Measurements from ENCODE around the gene ENTPD6. TPM values are rescaled to one million over a fixed set of nuclear protein-coding genes. Genes with fewer than 3 reads are reported as not detected.

The ENTPD6 gene
- total RNA-seq, 4 donors from 2014 or later, result 34.8 to 49.2 (median 43.9) TPM

- peaks cover 0 to 18% (median 3%) of the 10 kb centered on the region in 3 donors for H3K4me1 ChIP-seq
- whole genome bisulfite sequencing, 2 donors (ENCODE audit: low coverage in 1 of 2), result 56 to 70% methylated on average over 4 to 9 of the region's 9 CpGs
- H3K36me3 ChIP-seq, result peaks cover 0 to 48% of the 10 kb centered on the region in 2 donors
- TF ChIP-seq POLR2AphosphoS5 (IDR thresholded peaks at IDR 0.05), result no peak
- no peak for TF ChIP-seq POLR2A (IDR thresholded peaks at IDR 0.05)
- TF ChIP-seq CTCF (IDR thresholded peaks at IDR 0.05), result no peak
- TF ChIP-seq EP300 (IDR thresholded peaks at IDR 0.05), result no peak
- no peak for ATAC-seq
- H3K27me3 ChIP-seq, result no peaks in the 10 kb centered on the region
- no peak overlapping the region for H3K4me3 ChIP-seq
- no peak overlapping the region for H3K27ac ChIP-seq
- H3K9me3 ChIP-seq, result no peaks in the 10 kb centered on the region
These were observed 12.5 kb downstream of the ENTPD6 start for GRCh38 chr20:25207960-25208534.

GRCh38 chr20:25209400-25209799, 13.9 kb downstream of the ENTPD6 start:
- H3K27me3 ChIP-seq, result no peaks in the 10 kb centered on the region
- TF ChIP-seq CTCF (IDR thresholded peaks at IDR 0.05), result no peak
- no peak for TF ChIP-seq EP300 (IDR thresholded peaks at IDR 0.05)
- TF ChIP-seq POLR2A (IDR thresholded peaks at IDR 0.05), result no peak
- no peak for TF ChIP-seq POLR2AphosphoS5 (IDR thresholded peaks at IDR 0.05)
- no peak overlapping the region for H3K4me3 ChIP-seq
- no peak overlapping the region for H3K27ac ChIP-seq
- no peak for ATAC-seq
- H3K4me1 ChIP-seq, result peaks cover 0 to 16% (median 3%) of the 10 kb centered on the region in 3 donors
- no peaks in the 10 kb centered on the region for H3K9me3 ChIP-seq
- WGBS, 2 donors (ENCODE audit: low coverage in 1 of 2), result 100% methylated on average over 1 of the region's 1 CpG; no CpG with 5 or more reads in 1 of the 2 donors
- peaks cover 0 to 62% of the 10 kb centered on the region in 2 donors for H3K36me3 ChIP-seq

- 95 to 96% methylated on average over 6 to 12 of the region's 12 CpGs for WGBS, 2 donors (ENCODE audit: low coverage in 1 of 2)
- H3K36me3 ChIP-seq, result peaks cover 0 to 67% of the 10 kb centered on the region in 2 donors
- no peaks in the 10 kb centered on the region for H3K27me3 ChIP-seq
- TF ChIP-seq POLR2AphosphoS5 (IDR thresholded peaks at IDR 0.05), result no peak
- TF ChIP-seq POLR2A (IDR thresholded peaks at IDR 0.05), result no peak
- no peak for TF ChIP-seq EP300 (IDR thresholded peaks at IDR 0.05)
- H3K4me1 ChIP-seq, result peaks cover 0 to 11% (median 3%) of the 10 kb centered on the region in 3 donors
- no peak for ATAC-seq
- H3K4me3 ChIP-seq, result no peak overlapping the region
- H3K9me3 ChIP-seq, result no peaks in the 10 kb centered on the region
- H3K27ac ChIP-seq, result no peak overlapping the region
These were observed 14.4 kb downstream of the ENTPD6 start for GRCh38 chr20:25209911-25210310.

GRCh38 chr20:25211273-25211672, 15.8 kb downstream of the ENTPD6 start:
- Histone ChIP-seq H3K4me1 (no peaks in the 10 kb centered on the region), H3K4me3 (no peak overlapping the region), H3K36me3 (peaks cover 0 to 76% of the 10 kb centered on the region in 2 donors), H3K27me3 (no peaks in the 10 kb centered on the region), H3K27ac (no peak overlapping the region), H3K9me3 (no peaks in the 10 kb centered on the region)
- WGBS, 2 donors (ENCODE audit: low coverage in 1 of 2), result 75 to 87% methylated on average over 5 to 6 of the region's 7 CpGs
- no peak for ATAC-seq
- TF ChIP-seq POLR2A (IDR thresholded peaks at IDR 0.05) (no peak), EP300 (IDR thresholded peaks at IDR 0.05) (no peak), CTCF (IDR thresholded peaks at IDR 0.05) (no peak), POLR2AphosphoS5 (IDR thresholded peaks at IDR 0.05) (no peak)

- peaks cover 0 to 79% of the 10 kb centered on the region in 2 donors for H3K36me3 ChIP-seq
- ATAC-seq, result no peak
- no peaks in the 10 kb centered on the region for H3K27me3 ChIP-seq
- H3K4me1 ChIP-seq, result peaks cover 0 to 7% (median 0%) of the 10 kb centered on the region in 3 donors
- no peaks in the 10 kb centered on the region for H3K9me3 ChIP-seq
- no peak overlapping the region for H3K4me3 ChIP-seq
- no peak for TF ChIP-seq EP300 (IDR thresholded peaks at IDR 0.05)
- no peak for TF ChIP-seq POLR2AphosphoS5 (IDR thresholded peaks at IDR 0.05)
- TF ChIP-seq CTCF (IDR thresholded peaks at IDR 0.05), result no peak
- TF ChIP-seq POLR2A (IDR thresholded peaks at IDR 0.05), result no peak
- H3K27ac ChIP-seq, result no peak overlapping the region
- no CpG with 5 or more reads among the region's 5 CpGs for WGBS, 2 donors (ENCODE audit: low coverage in 1 of 2)
These were observed 16.7 kb downstream of the ENTPD6 start for GRCh38 chr20:25212242-25212641.

Measured in gastroesophageal sphincter (tissue), 4 donors.